ENCODE measurements around the gene FTSJ3.

- no peak for TF ChIP-seq REST (IDR thresholded peaks at IDR 0.05; ENCODE audit: unreplicated experiment)
- no peak for TF ChIP-seq EZH2 (IDR thresholded peaks at IDR 0.05; ENCODE audit: low read depth, unreplicated experiment)
- TF ChIP-seq CTCF (conservative IDR thresholded peaks at IDR 0.05; ENCODE audit: low read depth in 2 of 2), result peak; percentile 56 to 84
- TF ChIP-seq POLR2AphosphoS5 (IDR thresholded peaks at IDR 0.05; ENCODE audit: low read depth), result peak; percentile 39; the same call in 1 of the 2 replicates
- no peak for TF ChIP-seq JUNB (IDR thresholded peaks at IDR 0.05; ENCODE audit: unreplicated experiment)
- TF ChIP-seq NANOG (IDR thresholded peaks at IDR 0.05; ENCODE audit: borderline replicate concordance), result no peak
- peak; percentile 94 for TF ChIP-seq CREB1 (CRISPR knock-in tag; IDR thresholded peaks at IDR 0.05; ENCODE audit: low read depth)
- TF ChIP-seq EZH2phosphoT487 (IDR thresholded peaks at IDR 0.05; ENCODE audit: unreplicated experiment), result no peak
- no peak for TF ChIP-seq ETS1 (IDR thresholded peaks at IDR 0.05)
These were observed 21.6 kb upstream of the FTSJ3 start for GRCh38 chr17:63848834-63849689.
